DND-41 (cell line): Measurements from ENCODE around the gene C9orf78.

Experiments used
- ATAC-seq: fragments of 200-7000 bp; cut with Tn5 transposase; 3 replicates; pipeline ENCODE4 v1.9.1; 2021; ENCODE audit warnings: low read depth; ENCODE audit not compliant: insufficient read depth
- DNase-seq: peaks from one replicate; pipeline ENCODE4 v3.0.0-alpha.2; 2020
- H2AFZ ChIP-seq: 2 replicates; pipeline ENCODE4 v1.6.0; 2012; ENCODE audit warnings: low read depth, low read length
- H3K27ac ChIP-seq: 2 replicates; pipeline ENCODE4 v1.5.1; 2012; ENCODE audit warnings: low read length, inconsistent platforms
- H3K27me3 ChIP-seq: fragments of 200-600 bp; sonication (generic); 2 replicates; pipeline ENCODE4 v1.6.0; 2012; ENCODE audit warnings: low read length, mild to moderate bottlenecking, inconsistent platforms; ENCODE audit not compliant: insufficient read depth, poor library complexity
- H3K36me3 ChIP-seq: 2 replicates; pipeline ENCODE4 v1.5.1; 2012; ENCODE audit warnings: low read length, inconsistent platforms; ENCODE audit not compliant: insufficient read depth
- H3K4me1 ChIP-seq: 2 replicates; pipeline ENCODE4 v1.5.1; 2012; ENCODE audit warnings: mild to moderate bottlenecking, low read length; ENCODE audit not compliant: insufficient read depth
- H3K4me2 ChIP-seq: 2 replicates; pipeline ENCODE4 v1.6.0; 2012; ENCODE audit warnings: mild to moderate bottlenecking, moderate library complexity, low read length, inconsistent platforms; ENCODE audit not compliant: insufficient read depth
- H3K4me3 ChIP-seq, 2 experiments: fragments of 200-600 bp in 1 of 2; shearing (Covaris generic) in 1 of 2; 2 replicates each; pipeline ENCODE4 v1.5.1; 2012 to 2016; ENCODE audit warnings: inconsistent platforms in 2 of 2, low read length in 2 of 2, mild to moderate bottlenecking in 2 of 2, low read depth in 1 of 2, moderate library complexity in 1 of 2
- H3K79me2 ChIP-seq: 2 replicates; pipeline ENCODE4 v1.6.0; 2012; ENCODE audit warnings: low read length, inconsistent platforms; ENCODE audit not compliant: insufficient read depth
- H3K9ac ChIP-seq: 2 replicates; pipeline ENCODE4 v1.6.0; 2012; ENCODE audit warnings: low read depth, mild to moderate bottlenecking, inconsistent platforms, low read length, moderate library complexity
- H3K9me3 ChIP-seq: 2 replicates; pipeline ENCODE4 v1.5.1; 2012; ENCODE audit warnings: low read length, moderate library complexity, mild to moderate bottlenecking, inconsistent platforms; ENCODE audit not compliant: insufficient read depth, severe bottlenecking
- H4K20me1 ChIP-seq: 2 replicates; pipeline ENCODE4 v1.6.0; 2012; ENCODE audit warnings: low read length; ENCODE audit not compliant: insufficient read depth
- EZH2 ChIP-seq: IDR thresholded peaks from 3 replicates; pipeline ENCODE4 v1.6.1; 2012; ENCODE audit warnings: borderline replicate concordance, low read depth, mild to moderate bottlenecking, moderate library complexity, low read length, inconsistent platforms; ENCODE audit not compliant: severe bottlenecking
- TF ChIP-seq, protein P1 (sequence below): IDR thresholded peaks from 2 replicates; pipeline ENCODE4 v1.5.1; 2012; ENCODE audit warnings: borderline replicate concordance, low read length, moderate library complexity, mild to moderate bottlenecking; ENCODE audit not compliant: poor library complexity, severe bottlenecking; ENCODE audit errors: extremely low read depth

C9orf78 gene

DNA sequence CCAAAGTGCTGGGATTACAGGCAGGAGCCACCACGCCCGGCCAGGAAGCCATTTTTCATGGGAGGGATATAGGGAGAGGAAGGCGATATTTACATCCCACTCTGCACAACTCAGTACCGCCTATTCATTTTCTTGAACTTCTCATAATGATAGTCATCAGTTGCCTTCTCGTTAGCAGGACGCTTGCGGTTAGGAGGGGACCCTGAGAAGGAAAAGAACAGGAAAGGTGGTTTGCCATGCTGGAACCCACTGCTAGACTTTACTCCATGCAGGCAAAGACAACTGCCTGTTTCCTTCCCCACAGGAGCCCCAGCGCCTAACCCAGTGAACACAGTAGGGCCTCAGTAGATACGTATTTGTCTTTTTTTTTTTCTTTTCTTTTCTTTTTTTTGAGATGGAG lies 7.0 kb downstream of the C9orf78 start:
- no peak overlapping the region for H3K9ac ChIP-seq
- H3K79me2 ChIP-seq = peaks cover 14% of the 10 kb centered on the region
- H3K4me3 ChIP-seq = no peak overlapping the region
- DNase-seq (no peak), ATAC-seq (no peak)
- no peak overlapping the region for H3K4me2 ChIP-seq
- H3K27ac ChIP-seq = no peak overlapping the region
- no peaks in the 10 kb centered on the region for H3K27me3 ChIP-seq
- H3K36me3 ChIP-seq = peaks cover 53% of the 10 kb centered on the region
- peaks cover 3% of the 10 kb centered on the region for H3K4me1 ChIP-seq
- no peak overlapping the region for H2AFZ ChIP-seq
- no peaks in the 10 kb centered on the region for H3K9me3 ChIP-seq
- peaks cover 2% of the 10 kb centered on the region for H4K20me1 ChIP-seq
- TF ChIP-seq, protein P1, sequence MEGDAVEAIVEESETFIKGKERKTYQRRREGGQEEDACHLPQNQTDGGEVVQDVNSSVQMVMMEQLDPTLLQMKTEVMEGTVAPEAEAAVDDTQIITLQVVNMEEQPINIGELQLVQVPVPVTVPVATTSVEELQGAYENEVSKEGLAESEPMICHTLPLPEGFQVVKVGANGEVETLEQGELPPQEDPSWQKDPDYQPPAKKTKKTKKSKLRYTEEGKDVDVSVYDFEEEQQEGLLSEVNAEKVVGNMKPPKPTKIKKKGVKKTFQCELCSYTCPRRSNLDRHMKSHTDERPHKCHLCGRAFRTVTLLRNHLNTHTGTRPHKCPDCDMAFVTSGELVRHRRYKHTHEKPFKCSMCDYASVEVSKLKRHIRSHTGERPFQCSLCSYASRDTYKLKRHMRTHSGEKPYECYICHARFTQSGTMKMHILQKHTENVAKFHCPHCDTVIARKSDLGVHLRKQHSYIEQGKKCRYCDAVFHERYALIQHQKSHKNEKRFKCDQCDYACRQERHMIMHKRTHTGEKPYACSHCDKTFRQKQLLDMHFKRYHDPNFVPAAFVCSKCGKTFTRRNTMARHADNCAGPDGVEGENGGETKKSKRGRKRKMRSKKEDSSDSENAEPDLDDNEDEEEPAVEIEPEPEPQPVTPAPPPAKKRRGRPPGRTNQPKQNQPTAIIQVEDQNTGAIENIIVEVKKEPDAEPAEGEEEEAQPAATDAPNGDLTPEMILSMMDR = no peak
- no peak for TF ChIP-seq EZH2

DNA sequence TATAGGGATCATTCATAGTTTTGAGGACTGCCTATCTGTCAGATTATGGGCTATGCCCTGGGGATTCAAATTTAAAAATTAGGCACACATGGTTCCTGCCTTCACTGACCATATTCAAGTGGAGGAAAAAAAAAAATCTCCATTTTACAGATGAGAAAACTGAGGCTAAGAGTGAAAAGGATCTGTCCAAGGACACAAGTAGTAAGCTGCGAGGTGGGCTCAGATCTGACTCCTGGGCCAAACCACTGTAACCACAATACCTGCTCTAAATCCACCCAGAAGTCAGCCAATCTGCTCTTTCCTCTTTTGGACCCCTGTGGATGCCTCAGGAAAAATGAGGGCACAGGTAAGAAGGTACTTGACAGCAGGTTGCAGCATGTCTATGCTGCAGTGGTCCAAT lies 8.3 kb downstream of the C9orf78 start:
- peaks cover 10% of the 10 kb centered on the region for H4K20me1 ChIP-seq
- H3K27ac ChIP-seq = no peak overlapping the region
- no peak overlapping the region for H2AFZ ChIP-seq
- peaks cover 15% of the 10 kb centered on the region for H3K4me1 ChIP-seq
- H3K4me2 ChIP-seq = no peak overlapping the region
- ATAC-seq (no peak), DNase-seq (no peak)
- H3K79me2 ChIP-seq = peaks cover 20% of the 10 kb centered on the region
- no peak for TF ChIP-seq EZH2
- TF ChIP-seq, protein P1 = no peak
- no peak overlapping the region for H3K9ac ChIP-seq
- no peak overlapping the region for H3K4me3 ChIP-seq
- no peaks in the 10 kb centered on the region for H3K9me3 ChIP-seq
- H3K27me3 ChIP-seq = no peaks in the 10 kb centered on the region
- H3K36me3 ChIP-seq = peaks cover 52% of the 10 kb centered on the region

DNA sequence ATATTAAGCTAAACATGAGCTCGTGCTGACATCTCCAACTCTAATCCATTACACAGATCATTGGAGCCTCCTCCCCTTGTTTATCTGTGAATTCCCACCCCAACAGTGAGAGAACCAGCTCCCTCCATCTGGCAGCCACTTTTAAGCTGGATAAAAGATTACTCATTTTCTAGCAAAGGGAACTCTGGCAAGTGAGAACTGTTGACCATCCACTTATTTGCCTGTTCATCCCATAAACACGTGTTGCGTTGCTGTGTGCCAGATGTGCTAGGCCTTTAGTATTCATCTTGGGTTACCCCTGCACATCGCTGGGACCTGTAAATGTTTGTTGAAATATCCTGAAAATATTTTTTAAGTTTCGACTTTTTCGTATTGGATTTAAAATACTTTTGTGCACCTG lies 8.7 kb downstream of the C9orf78 start:
- H4K20me1 ChIP-seq = peaks cover 10% of the 10 kb centered on the region
- DNase-seq (no peak), ATAC-seq (no peak)
- H3K79me2 ChIP-seq = peaks cover 23% of the 10 kb centered on the region
- H3K4me3 ChIP-seq = no peak overlapping the region
- TF ChIP-seq EZH2 = no peak
- TF ChIP-seq, protein P1 = no peak
- no peaks in the 10 kb centered on the region for H3K9me3 ChIP-seq
- H2AFZ ChIP-seq = no peak overlapping the region
- peaks cover 15% of the 10 kb centered on the region for H3K4me1 ChIP-seq
- H3K4me2 ChIP-seq = no peak overlapping the region
- H3K27ac ChIP-seq = no peak overlapping the region
- H3K36me3 ChIP-seq = peaks cover 52% of the 10 kb centered on the region
- H3K27me3 ChIP-seq = no peaks in the 10 kb centered on the region
- no peak overlapping the region for H3K9ac ChIP-seq
